EH (cell line): ENCODE measurements around the gene DMBT1.
A peak's percentile ranks its signal among the peaks of the same experiment; 100 is the strongest.

Experiments
- DNase-seq: peaks from one replicate; pipeline ENCODE4 v3.0.0-alpha.2; 2015; ENCODE audit warnings: low read depth

The DMBT1 gene

GRCh38 chr10:122647383-122647968 is 86.9 kb downstream of the DMBT1 start:
- DNase-seq, result no peak

DNA sequence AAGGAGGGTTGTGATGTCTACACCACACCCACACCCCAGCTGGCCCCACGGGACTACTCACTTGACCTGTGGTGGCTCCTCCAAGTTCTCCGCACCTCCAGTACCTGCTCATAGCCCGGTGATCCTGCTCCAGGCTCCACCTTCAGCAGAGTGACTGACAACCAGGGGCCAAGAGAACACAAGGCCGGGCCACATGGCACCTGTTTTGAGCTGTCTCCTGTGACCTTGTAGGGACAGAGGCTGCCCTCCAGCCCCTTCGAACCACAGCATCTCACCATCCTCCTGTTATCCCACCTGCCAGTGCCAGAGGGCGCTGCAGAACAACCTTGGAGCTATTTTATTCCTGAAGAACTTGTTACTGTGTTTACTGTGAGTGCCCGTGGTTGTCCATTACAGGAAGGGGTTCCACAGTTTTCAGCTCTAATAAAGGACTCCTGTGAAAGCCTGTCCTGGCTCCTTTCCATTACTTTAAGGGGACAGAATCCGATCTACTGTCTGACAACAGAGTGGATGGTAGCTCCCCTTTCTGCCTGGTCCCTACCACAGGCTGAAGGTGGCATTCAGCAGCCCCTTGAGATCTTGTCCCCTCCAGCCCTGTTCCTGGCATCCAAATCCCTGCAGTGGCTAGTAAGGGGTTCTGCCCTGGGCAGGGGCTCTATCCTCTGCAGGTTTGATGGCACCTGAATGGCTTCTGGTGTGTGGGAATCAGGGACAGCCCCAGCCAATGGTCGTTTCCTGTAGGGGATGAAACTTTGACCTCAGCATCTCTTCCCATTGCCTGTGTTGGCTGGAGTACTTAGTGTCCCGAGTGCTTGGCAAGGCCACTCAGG is 88.3 kb downstream of the DMBT1 start:
- peak; percentile 28 for DNase-seq

GRCh38 chr10:122649903-122650302 is 89.3 kb downstream of the DMBT1 start:
- DNase-seq, result no peak

- DNase-seq, result peak; percentile 0
Observed at GRCh38 chr10:122650331-122650730, 89.8 kb downstream of the DMBT1 start.

DNA sequence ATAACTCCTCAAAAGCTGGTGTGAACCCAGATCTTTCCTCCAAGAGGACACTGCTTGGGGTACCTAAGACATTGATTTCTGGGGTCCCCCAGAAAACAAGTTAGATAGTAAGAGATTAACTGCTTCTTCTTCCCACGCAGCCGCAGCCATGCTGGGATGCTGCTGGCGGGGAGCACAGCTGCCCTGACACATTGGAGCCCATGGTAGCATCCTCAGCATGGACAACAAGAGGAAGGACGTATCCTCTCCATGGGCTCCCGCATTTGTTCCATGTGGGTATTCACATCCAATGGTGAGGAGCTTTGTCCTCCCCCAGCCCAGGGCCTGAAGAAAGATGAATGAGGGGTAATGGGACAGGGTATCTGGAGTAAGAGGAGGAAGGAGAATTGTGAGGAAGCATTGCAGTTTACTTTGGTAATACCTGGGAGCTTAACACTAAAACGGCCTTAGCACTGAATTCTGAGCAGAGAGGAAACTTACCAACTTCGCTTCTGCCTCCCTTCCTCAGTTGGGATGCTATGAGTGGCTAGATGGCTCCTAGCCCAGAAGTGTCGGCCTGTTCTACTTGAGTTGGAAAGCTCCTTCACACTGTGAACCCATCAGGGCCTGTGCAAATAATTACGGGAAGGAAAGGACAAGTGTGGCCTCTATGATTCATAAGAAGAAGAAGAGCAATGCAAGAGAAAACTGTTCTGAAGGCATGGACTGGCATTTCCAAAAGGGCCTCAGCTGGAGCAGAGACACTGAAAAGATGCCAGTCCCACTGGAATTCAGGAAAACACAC is 95.2 kb downstream of the DMBT1 start:
- no peak for DNase-seq

GRCh38 chr10:122656308-122656705 is 95.8 kb downstream of the DMBT1 start:
- DNase-seq, result no peak

DNA sequence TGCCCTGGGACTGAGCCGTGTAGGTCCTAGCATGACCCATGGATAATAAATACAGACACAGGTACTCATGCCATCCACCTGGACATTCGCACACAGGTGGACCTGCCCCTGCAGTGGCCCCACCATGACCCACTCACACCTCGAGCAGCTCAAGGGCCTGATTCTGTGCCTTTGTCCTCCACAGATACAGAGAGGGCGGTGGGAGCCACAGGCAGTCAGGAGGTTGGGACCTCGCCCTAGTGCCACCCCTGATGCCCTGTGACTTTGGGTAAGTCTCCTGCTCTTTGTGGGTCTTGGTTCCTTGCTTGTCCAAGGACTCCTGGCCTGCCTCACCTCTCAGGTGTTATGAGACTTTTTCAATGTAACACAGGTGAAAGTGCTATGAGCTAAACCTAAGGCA is 96.2 kb downstream of the DMBT1 start:
- DNase-seq, result no peak

DNA sequence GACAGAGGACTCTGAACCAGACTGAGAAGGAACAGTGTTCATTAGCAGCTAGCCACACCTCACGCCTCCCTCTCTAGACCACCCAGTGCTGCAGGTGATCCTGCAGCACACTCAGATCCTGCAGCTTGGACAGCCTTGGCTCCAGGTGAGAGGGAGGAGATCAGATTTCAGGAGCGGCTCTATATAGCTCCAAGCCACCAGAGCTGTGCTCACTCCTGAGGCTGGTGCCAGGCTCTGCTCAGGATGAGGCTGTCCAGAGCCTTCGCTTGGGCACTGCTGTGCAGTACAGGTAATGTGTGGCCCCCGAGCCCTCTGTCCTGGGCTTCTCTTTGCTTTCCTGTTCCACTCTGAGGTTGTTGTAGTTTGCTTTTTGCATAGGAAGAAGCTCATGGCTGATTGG is 96.7 kb downstream of the DMBT1 start:
- no peak for DNase-seq

- DNase-seq, result no peak
Observed at GRCh38 chr10:122657729-122658128, 97.2 kb downstream of the DMBT1 start.

- DNase-seq, result no peak
Observed at GRCh38 chr10:122658356-122659049, 97.9 kb downstream of the DMBT1 start.

DNA sequence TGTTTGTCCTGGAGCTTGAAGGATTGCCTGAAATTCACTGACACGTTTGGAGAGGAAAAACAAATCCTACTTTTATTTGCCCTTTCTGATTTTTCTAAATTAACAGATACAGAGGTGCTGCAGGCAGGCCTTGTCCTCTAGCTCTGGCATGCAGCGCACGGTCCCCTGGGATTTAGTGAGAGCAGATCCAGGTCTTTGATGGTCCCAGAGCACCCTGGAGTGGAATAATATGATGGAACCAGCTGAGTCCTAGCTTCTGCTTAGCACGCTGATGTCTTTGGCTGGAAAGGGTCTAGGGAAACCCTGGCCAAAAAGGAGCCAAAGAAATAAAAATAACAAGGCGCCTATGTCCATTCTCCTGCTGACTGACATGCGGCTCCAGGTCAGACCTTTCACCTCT is 98.6 kb downstream of the DMBT1 start:
- DNase-seq, result no peak

- no peak for DNase-seq
Observed at GRCh38 chr10:122659651-122660050, 99.1 kb downstream of the DMBT1 start.

GRCh38 chr10:122660696-122661095 is 100.1 kb downstream of the DMBT1 start:
- DNase-seq, result no peak

DNA sequence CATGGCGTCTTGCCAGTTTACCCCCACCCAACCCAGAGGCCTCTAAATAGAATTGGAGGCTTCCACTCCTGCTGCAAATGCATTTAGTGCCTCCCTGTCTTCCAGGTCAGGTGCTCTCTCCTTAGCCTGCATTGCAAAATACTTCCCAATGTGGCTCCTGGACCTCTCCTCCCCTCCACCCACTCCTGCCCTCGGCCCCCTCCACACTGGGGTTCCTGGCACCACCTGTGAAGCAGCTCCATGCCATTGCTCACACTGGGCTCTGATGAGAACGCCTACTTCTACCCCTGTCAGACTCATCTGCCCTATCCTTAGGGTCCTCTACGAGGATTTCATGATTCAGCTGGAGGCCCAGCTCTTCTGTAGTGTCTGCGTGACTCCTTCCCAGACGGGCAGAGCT is 101.7 kb downstream of the DMBT1 start:
- no peak for DNase-seq

DNA sequence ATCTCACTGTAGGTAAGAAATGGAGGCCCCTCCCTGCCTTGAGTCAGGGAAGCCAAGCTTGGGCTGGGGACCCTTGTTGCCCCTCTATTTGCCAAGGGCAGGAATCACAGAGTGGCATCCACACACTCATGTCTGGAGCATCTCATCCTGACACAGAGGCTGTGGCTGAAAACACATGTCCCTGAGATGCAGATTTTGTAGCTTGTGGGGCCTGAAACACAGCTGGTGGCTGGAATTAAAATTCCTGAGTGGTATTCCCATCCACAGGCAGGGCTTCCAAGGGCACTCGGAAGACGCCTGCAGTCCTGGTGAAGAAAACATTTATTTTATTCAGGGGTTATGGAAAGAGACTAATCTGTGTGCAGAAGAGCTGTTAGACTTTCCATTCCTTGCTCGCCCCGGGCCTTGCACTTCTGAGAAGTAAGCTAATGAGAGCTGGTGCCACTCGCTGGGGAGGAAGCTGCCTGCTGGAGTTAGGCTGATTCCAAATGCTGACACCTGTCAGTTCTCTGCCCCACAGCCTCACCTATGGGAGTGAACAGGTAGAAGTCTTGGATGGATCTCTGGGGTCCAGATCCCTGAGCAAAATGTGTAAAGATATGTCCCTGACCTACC is 103.1 kb downstream of the DMBT1 start:
- DNase-seq, result no peak

DNA sequence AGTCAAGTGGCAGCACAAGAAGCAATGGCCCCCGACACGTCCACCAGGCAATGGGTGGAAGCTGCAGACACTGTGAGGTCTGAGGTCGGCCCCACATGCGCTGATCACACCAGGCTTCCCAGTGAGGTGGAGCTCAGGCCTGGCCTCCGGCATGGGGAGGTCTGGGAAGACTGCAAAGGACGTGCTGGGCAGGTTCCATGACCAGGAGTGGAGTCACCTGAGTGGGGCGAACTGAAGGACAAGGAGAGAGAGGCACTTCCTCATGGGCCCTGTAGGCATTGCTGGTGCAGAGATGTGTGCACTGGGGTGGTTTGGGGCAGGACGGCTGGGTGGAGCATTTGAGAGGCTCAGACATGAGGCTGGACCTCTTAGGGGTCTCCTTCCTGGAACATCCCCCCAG is 103.9 kb downstream of the DMBT1 start:
- DNase-seq, result no peak

GRCh38 chr10:122665329-122665860 is 104.8 kb downstream of the DMBT1 start:
- DNase-seq, result no peak

DNA sequence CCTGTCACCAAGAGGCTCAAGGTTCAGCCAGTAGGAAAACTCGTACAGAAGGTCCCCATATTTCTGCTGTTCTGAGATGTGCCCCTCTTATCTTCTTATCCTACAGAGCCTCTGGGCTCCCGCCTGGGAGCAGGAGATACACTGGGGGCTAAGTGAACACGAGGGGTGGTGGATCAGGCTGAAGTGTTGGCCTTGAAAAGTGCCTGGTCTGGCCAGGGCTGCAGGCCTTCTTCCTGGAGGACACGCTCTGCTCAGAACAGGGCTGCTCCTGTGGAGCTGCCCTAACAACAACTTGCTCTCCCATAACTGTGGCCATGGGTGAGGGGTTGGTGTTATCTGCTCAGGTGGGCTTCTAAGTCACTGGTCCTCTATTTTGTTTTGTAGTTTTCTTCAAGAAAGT is 105.4 kb downstream of the DMBT1 start:
- DNase-seq, result no peak

DNA sequence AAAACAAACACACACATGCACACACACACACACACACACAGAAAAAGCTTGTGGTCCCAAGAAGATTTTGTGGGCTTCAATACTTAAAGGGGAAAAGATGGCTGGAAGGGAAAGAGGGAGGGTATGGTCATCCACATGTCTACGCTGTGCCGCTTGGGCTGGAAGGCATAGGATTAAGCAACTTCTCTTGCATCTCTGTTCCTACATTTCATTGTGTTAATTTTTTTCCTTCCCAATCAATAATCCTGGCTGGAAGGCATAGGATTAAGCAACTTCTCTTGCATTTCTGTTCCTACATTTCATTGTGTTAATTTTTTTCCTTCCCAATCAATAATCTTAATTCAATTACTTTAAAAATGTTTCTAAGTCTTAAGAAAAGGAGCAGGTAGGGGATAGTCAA is 108.5 kb downstream of the DMBT1 start:
- DNase-seq, result no peak

DNA sequence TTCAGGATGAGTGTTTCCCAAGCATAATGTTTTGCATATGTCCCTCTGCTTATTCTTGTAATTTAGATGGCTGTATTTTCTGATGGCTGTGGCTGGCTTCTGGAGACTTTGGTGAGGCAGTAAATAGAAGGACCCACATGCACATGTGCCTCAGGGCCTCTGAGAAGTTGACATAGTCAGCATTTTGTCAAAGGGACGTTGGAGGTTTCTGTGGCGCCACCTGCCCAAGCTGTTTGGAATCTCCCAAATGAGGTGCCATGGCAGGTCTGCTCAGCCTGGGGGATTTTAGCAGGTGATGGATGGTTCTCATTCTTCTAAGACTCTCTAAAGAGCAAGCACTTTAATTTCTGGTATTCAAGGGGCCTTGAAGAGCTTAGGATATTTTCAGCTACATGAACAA is 109.3 kb downstream of the DMBT1 start:
- DNase-seq, result no peak

DNA sequence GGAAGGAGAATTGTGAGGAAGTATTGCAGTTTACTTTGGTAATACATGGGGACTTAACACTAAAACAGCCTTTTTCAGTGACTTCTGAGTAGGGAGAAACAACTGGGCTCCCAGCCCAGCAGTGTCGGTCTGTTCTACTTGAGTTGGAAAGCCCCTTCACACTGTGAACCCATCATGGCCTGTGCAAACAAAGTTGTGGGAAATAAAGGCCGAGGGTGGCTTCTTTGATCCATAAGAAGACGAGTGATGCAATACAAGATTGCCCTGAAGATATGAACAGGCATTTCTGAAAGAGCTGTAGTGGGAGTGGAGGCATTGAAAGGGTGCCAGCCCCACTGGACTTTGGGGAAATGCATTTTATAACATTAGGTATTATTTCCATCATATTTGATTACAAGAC is 110.8 kb downstream of the DMBT1 start:
- DNase-seq, result no peak

- DNase-seq, result no peak
Observed at GRCh38 chr10:122672655-122673054, 112.1 kb downstream of the DMBT1 start.
